CD4-positive, alpha-beta T cell treated with Interleukin-15 for 4 hours (primary cell): ENCODE measurements around the gene TLE4.

Experiments
- DNase-seq: peaks from one replicate; pipeline ENCODE4 v3.0.0-alpha.2; 2020; ENCODE audit warnings: low spot score

TLE4 gene

GRCh38 chr9:79664375-79664831 lies 92.6 kb downstream of the TLE4 start:
- DNase-seq, result no peak

GRCh38 chr9:79665369-79665768 lies 93.6 kb downstream of the TLE4 start:
- DNase-seq, result no peak

GRCh38 chr9:79665931-79666330 lies 94.2 kb downstream of the TLE4 start:
- DNase-seq, result no peak

GRCh38 chr9:79667120-79667519 lies 95.4 kb downstream of the TLE4 start:
- DNase-seq, result no peak

GRCh38 chr9:79667817-79668436 lies 96.2 kb downstream of the TLE4 start:
- no peak for DNase-seq

- no peak for DNase-seq
These were observed 97.2 kb downstream of the TLE4 start for GRCh38 chr9:79668956-79669355.

- DNase-seq, result no peak
These were observed 98.7 kb downstream of the TLE4 start for GRCh38 chr9:79670269-79670961.

GRCh38 chr9:79671558-79671957 lies 99.8 kb downstream of the TLE4 start:
- no peak for DNase-seq

- DNase-seq, result no peak
These were observed 100.5 kb downstream of the TLE4 start for GRCh38 chr9:79672236-79672635.

GRCh38 chr9:79672891-79673290 lies 101.1 kb downstream of the TLE4 start:
- no peak for DNase-seq

- DNase-seq, result no peak
These were observed 101.8 kb downstream of the TLE4 start for GRCh38 chr9:79673614-79674013.

- no peak for DNase-seq
These were observed 102.5 kb downstream of the TLE4 start for GRCh38 chr9:79674052-79674777.

GRCh38 chr9:79681576-79681975 lies 109.8 kb downstream of the TLE4 start:
- DNase-seq, result no peak

GRCh38 chr9:79682076-79682736 lies 110.4 kb downstream of the TLE4 start:
- DNase-seq, result no peak

- DNase-seq, result no peak
These were observed 112.3 kb downstream of the TLE4 start for GRCh38 chr9:79684059-79684458.

- DNase-seq, result no peak
These were observed 113.2 kb downstream of the TLE4 start for GRCh38 chr9:79684711-79685575.

GRCh38 chr9:79685577-79685976 lies 113.8 kb downstream of the TLE4 start:
- no peak for DNase-seq

GRCh38 chr9:79686381-79687130 lies 114.8 kb downstream of the TLE4 start:
- no peak for DNase-seq

- DNase-seq, result peak; percentile 46
These were observed 115.3 kb downstream of the TLE4 start for GRCh38 chr9:79687131-79687447.

GRCh38 chr9:79688363-79688762 lies 116.6 kb downstream of the TLE4 start:
- DNase-seq, result no peak

GRCh38 chr9:79689576-79689975 lies 117.8 kb downstream of the TLE4 start:
- DNase-seq, result no peak
